Astrocyte (in vitro differentiated cells and primary cell): Measurements from ENCODE around the gene CELF4. TPM values are rescaled to one million over a fixed set of nuclear protein-coding genes. Genes with fewer than 3 reads are reported as not detected.

Experiments used
- DNase-seq: peaks from one replicate; pipeline ENCODE4 v3.0.0-alpha.2; 2010; ENCODE audit warnings: low read depth
- FAIRE-seq: peaks from 2 replicates; lab custom pipeline; 2011; peaks lifted over from hg19 to GRCh38; lab: Jason Lieb, UNC
- H2AFZ ChIP-seq: 2 replicates; pipeline ENCODE4 v1.6.0; 2012; ENCODE audit warnings: low read depth, low read length, inconsistent platforms
- H3K27ac ChIP-seq: 2 replicates; pipeline ENCODE4 v1.5.1; 2011; ENCODE audit warnings: low read depth, low read length, inconsistent platforms
- H3K27me3 ChIP-seq: 2 replicates; pipeline ENCODE4 v1.6.0; 2011; ENCODE audit warnings: low read length, inconsistent platforms; ENCODE audit not compliant: insufficient read depth
- H3K36me3 ChIP-seq: 2 replicates; pipeline ENCODE4 v1.5.1; 2011; ENCODE audit warnings: low read length, inconsistent platforms; ENCODE audit not compliant: insufficient read depth
- H3K4me1 ChIP-seq: 2 replicates; pipeline ENCODE4 v1.5.1; 2011; ENCODE audit warnings: low read length, inconsistent platforms; ENCODE audit not compliant: insufficient read depth
- H3K4me2 ChIP-seq: 2 replicates; pipeline ENCODE4 v1.6.0; 2012; ENCODE audit warnings: low read length, inconsistent platforms
- H3K4me3 ChIP-seq: 2 replicates; pipeline ENCODE4 v1.5.1; 2011; ENCODE audit warnings: low read depth, mild to moderate bottlenecking, low read length, inconsistent platforms; ENCODE audit not compliant: insufficient read depth
- H3K79me2 ChIP-seq: 2 replicates; pipeline ENCODE4 v1.6.0; 2012; ENCODE audit warnings: mild to moderate bottlenecking, low read length, inconsistent platforms; ENCODE audit not compliant: insufficient read depth
- H3K9ac ChIP-seq: 2 replicates; pipeline ENCODE4 v1.6.0; 2012; ENCODE audit warnings: mild to moderate bottlenecking, low read length, inconsistent platforms
- H3K9me3 ChIP-seq: 2 replicates; pipeline ENCODE4 v1.5.1; 2012; ENCODE audit warnings: low read depth, mild to moderate bottlenecking, low read length, inconsistent platforms; ENCODE audit not compliant: insufficient read depth
- H4K20me1 ChIP-seq: 2 replicates; pipeline ENCODE4 v1.6.0; 2012; ENCODE audit warnings: low read length, inconsistent platforms; ENCODE audit not compliant: insufficient read depth
- H3K27ac Mint-ChIP-seq: one replicate; pipeline ENCODE4 v1.8.0; 2021; ENCODE audit warnings: mild to moderate bottlenecking, mixed read lengths; ENCODE audit not compliant: unreplicated experiment
- H3K27me3 Mint-ChIP-seq: one replicate; pipeline ENCODE4 v1.8.0; 2021; ENCODE audit warnings: low read depth, mixed read lengths; ENCODE audit not compliant: unreplicated experiment
- H3K36me3 Mint-ChIP-seq: one replicate; pipeline ENCODE4 v1.8.0; 2021; ENCODE audit warnings: low read depth, mixed read lengths; ENCODE audit not compliant: unreplicated experiment
- H3K4me1 Mint-ChIP-seq: one replicate; pipeline ENCODE4 v1.8.0; 2021; ENCODE audit warnings: low read depth, mixed read lengths; ENCODE audit not compliant: unreplicated experiment
- H3K4me3 Mint-ChIP-seq: one replicate; pipeline ENCODE4 v1.8.0; 2021; ENCODE audit warnings: mild to moderate bottlenecking, moderate library complexity, mixed read lengths; ENCODE audit not compliant: unreplicated experiment
- H3K9me3 Mint-ChIP-seq: one replicate; pipeline ENCODE4 v1.8.0; 2021; ENCODE audit warnings: mild to moderate bottlenecking, mixed read lengths; ENCODE audit not compliant: unreplicated experiment
- EZH2 ChIP-seq: IDR thresholded peaks from 2 replicates; pipeline ENCODE4 v1.6.1; 2012; ENCODE audit warnings: mild to moderate bottlenecking, low read length, inconsistent platforms; ENCODE audit not compliant: insufficient read depth
- total RNA-seq: library from RNA; stranded (reverse); gene quantifications from 2 replicates; pipeline ENCODE4 v1.2.1, GENCODE V29; 2021
- TF ChIP-seq, protein P1 (sequence below): IDR thresholded peaks from 2 replicates; pipeline ENCODE4 v1.5.1; 2011; ENCODE audit warnings: low read depth, mild to moderate bottlenecking, inconsistent platforms, low read length, moderate library complexity; ENCODE audit not compliant: insufficient read depth

CELF4 gene
- total RNA-seq, 1 donor from 2014 or later = 0.16 TPM

DNA sequence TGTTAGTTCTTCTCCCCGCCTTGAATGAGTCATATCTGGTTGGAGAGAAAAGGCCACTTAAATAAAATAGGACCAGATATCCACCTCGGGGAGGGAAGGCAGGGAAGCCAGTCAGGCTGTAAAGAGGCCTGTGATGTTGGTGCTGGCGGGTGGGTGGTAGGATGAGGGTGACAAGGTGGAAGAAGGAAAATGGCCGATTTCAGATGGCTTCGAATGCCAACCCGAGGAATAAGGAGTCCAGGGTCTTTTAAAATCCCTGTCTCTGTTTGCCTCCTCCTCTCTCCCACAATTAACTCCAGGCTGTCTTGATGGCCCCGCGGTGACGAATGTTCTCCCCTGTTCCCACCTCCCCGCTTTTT is 41.5 kb downstream of the CELF4 start:
- Histone ChIP-seq H3K9ac (no peak overlapping the region), H3K4me1 (no peaks in the 10 kb centered on the region), H3K4me3 (no peak overlapping the region), H3K79me2 (no peaks in the 10 kb centered on the region), H3K27ac (no peak overlapping the region), H3K27me3 (peaks cover 14% of the 10 kb centered on the region), H2AFZ (no peak overlapping the region), H4K20me1 (no peaks in the 10 kb centered on the region), H3K4me2 (no peak overlapping the region), H3K36me3 (no peaks in the 10 kb centered on the region), H3K9me3 (no peaks in the 10 kb centered on the region)
- no peak for TF ChIP-seq EZH2
- TF ChIP-seq, protein P1, sequence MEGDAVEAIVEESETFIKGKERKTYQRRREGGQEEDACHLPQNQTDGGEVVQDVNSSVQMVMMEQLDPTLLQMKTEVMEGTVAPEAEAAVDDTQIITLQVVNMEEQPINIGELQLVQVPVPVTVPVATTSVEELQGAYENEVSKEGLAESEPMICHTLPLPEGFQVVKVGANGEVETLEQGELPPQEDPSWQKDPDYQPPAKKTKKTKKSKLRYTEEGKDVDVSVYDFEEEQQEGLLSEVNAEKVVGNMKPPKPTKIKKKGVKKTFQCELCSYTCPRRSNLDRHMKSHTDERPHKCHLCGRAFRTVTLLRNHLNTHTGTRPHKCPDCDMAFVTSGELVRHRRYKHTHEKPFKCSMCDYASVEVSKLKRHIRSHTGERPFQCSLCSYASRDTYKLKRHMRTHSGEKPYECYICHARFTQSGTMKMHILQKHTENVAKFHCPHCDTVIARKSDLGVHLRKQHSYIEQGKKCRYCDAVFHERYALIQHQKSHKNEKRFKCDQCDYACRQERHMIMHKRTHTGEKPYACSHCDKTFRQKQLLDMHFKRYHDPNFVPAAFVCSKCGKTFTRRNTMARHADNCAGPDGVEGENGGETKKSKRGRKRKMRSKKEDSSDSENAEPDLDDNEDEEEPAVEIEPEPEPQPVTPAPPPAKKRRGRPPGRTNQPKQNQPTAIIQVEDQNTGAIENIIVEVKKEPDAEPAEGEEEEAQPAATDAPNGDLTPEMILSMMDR = no peak
- H3K4me1 Mint-ChIP-seq = no peaks in the 10 kb centered on the region
- H3K27me3 Mint-ChIP-seq = peaks cover 81% of the 10 kb centered on the region
- FAIRE-seq (no peak), DNase-seq (no peak)
- no peaks in the 10 kb centered on the region for H3K36me3 Mint-ChIP-seq
- H3K27ac Mint-ChIP-seq = no peak overlapping the region
- peaks cover 7% of the 10 kb centered on the region for H3K9me3 Mint-ChIP-seq
- peak overlapping the region; percentile 50 for H3K4me3 Mint-ChIP-seq

DNA sequence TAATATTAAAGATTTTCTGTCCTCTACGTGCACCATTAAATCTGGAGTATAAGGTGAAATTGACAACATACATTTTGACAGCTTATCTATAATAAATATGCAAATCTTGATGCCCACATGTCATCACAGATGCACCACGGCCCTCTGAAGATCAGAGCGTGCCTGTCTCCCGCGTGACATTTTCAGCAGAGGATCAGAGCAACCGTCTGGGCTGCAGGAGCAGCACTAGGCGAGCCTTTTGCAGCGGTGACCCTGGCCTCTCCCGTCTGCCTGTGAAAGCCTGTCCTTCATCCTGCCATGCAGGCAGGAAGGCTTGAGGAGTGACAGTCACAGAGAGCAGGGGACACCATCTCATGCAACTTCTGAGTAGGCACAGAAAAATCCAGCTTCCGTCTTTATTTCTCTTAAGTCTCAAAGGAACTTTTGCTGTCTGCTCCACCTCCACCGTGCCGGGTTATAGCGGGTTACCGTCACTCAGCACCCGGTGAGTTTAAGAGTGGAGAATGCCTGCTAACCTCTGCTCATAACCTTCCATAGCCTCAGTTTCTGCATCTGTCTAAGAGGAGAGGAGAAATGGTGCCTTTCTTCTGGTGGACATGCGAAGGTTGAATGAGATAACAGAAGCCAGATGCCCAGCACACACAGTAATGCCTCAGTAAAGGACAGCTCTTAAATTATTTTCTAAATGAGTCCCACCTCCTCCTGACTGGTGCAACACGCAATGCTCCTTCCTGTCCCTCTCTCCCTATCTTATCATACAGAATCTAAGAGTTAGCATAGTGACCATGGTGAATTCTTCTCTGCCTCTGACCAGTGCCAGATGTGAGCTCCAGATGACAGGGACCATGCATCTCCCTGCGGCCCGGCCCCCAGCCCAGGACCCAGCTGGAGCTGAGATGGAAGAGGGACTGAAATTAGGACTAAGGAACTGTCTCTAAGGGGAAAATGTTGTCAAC is 43.8 kb downstream of the CELF4 start:
- peaks cover 7% of the 10 kb centered on the region for H3K9me3 Mint-ChIP-seq
- Histone ChIP-seq H3K4me2 (no peak overlapping the region), H3K9me3 (no peaks in the 10 kb centered on the region), H3K4me1 (no peaks in the 10 kb centered on the region), H3K27me3 (peaks cover 14% of the 10 kb centered on the region), H4K20me1 (no peaks in the 10 kb centered on the region), H3K27ac (no peak overlapping the region), H2AFZ (no peak overlapping the region), H3K79me2 (no peaks in the 10 kb centered on the region), H3K36me3 (no peaks in the 10 kb centered on the region), H3K9ac (no peak overlapping the region), H3K4me3 (no peak overlapping the region)
- TF ChIP-seq, protein P1 = no peak
- TF ChIP-seq EZH2 = no peak
- H3K4me3 Mint-ChIP-seq = no peak overlapping the region
- FAIRE-seq (no peak), DNase-seq (no peak)
- no peaks in the 10 kb centered on the region for H3K36me3 Mint-ChIP-seq
- no peak overlapping the region for H3K27ac Mint-ChIP-seq
- H3K27me3 Mint-ChIP-seq = peaks cover 78% of the 10 kb centered on the region
- no peaks in the 10 kb centered on the region for H3K4me1 Mint-ChIP-seq

DNA sequence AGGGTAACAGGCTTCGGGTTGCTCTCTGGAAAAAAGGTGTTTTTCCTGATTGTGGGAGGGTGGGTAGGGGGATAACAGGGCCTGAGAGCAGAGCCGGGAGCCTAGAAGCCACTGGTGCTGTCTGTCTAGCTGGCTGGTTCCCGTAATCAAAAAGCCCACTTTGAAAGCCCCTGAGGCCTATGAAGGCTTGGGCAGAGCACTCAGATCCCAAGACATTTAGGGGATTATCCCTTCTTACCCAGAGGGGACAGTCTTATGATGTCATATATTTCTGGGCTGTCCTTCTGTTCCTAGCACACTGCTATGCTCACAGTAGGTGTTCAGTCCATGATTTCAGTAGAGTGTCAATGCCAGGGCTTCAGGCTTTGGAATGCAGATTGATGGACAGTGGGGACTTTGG is 45.1 kb downstream of the CELF4 start:
- Histone ChIP-seq H3K27me3 (peaks cover 7% of the 10 kb centered on the region), H3K4me2 (no peak overlapping the region), H3K4me3 (no peak overlapping the region), H3K79me2 (no peaks in the 10 kb centered on the region), H4K20me1 (no peaks in the 10 kb centered on the region), H2AFZ (no peak overlapping the region), H3K9me3 (no peaks in the 10 kb centered on the region), H3K9ac (no peak overlapping the region), H3K36me3 (no peaks in the 10 kb centered on the region), H3K4me1 (no peaks in the 10 kb centered on the region), H3K27ac (no peak overlapping the region)
- Mint-ChIP-seq H3K27ac (no peak overlapping the region), H3K27me3 (peaks cover 76% of the 10 kb centered on the region), H3K36me3 (no peaks in the 10 kb centered on the region), H3K9me3 (peaks cover 7% of the 10 kb centered on the region), H3K4me3 (no peak overlapping the region), H3K4me1 (no peaks in the 10 kb centered on the region)
- FAIRE-seq = no peak
- DNase-seq = no peak
- TF ChIP-seq EZH2 = no peak
- TF ChIP-seq, protein P1 = no peak
